GM12801 (cell line): ENCODE measurements around the gene USP44.

Experiments used
- TF ChIP-seq, protein P1 (sequence below): IDR thresholded peaks from one replicate; pipeline ENCODE4 v1.5.1; 2011; ENCODE audit warnings: control low read depth; ENCODE audit not compliant: insufficient read length; ENCODE audit errors: extremely low read depth

The USP44 gene

DNA sequence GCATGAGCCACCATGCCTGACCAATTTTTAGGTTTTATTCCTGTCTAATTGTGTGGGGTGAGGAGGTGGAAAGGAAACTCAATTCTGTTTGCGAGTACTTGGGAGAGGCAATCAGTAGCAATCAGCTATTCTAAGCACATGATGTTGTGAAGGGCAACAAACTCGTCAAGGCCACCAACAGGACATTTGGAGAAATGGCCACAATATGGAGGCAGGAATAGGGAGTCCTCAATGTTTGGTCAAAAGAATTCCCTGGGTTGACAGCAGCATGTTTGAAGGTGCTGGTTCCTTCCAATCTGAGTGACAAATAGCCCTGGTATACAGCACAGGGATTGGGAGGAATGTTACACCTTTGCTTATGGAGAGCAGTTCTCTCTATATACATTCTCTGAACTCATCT, 32.7 kb upstream of the USP44 start:
- TF ChIP-seq, protein P1, sequence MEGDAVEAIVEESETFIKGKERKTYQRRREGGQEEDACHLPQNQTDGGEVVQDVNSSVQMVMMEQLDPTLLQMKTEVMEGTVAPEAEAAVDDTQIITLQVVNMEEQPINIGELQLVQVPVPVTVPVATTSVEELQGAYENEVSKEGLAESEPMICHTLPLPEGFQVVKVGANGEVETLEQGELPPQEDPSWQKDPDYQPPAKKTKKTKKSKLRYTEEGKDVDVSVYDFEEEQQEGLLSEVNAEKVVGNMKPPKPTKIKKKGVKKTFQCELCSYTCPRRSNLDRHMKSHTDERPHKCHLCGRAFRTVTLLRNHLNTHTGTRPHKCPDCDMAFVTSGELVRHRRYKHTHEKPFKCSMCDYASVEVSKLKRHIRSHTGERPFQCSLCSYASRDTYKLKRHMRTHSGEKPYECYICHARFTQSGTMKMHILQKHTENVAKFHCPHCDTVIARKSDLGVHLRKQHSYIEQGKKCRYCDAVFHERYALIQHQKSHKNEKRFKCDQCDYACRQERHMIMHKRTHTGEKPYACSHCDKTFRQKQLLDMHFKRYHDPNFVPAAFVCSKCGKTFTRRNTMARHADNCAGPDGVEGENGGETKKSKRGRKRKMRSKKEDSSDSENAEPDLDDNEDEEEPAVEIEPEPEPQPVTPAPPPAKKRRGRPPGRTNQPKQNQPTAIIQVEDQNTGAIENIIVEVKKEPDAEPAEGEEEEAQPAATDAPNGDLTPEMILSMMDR: no peak

DNA sequence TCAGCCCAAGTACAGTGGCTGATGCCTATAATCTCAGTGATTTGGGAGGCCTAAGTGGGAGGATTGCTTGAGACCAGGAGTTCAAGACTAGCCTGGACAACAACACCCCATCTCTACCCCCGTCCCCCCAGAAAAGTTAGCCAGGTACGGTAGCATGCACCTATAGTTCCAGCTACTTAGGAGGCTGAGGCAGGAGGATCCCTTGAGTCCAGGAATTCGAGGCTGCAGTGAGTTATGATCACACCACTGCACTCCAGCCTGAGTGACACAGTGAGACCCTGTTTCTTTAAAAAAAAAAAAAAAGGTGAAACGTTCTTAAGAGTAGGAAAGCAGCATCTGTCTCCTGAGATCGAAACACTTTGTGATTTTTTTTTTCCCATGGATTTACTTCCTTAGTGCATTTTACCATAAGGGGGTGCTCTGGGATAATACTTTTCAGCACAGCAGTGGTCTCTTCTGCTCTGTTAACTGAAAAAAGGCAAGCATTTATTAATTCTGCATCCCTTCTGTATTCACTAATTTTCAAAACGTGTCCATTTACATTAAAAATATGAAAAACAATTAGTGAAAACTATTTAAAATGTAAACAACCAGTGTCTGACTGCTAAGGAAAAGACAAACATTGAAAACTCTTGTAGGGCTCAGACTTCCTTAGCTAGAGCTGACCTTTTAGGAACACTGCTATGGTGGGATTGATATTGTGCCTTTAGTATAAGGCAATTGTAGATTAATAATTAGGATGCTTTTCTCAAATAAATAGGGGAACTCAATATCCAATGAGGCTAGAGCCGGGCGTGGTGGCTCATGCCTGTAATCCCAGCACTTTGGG, 31.2 kb upstream of the USP44 start:
- TF ChIP-seq, protein P1: no peak

DNA sequence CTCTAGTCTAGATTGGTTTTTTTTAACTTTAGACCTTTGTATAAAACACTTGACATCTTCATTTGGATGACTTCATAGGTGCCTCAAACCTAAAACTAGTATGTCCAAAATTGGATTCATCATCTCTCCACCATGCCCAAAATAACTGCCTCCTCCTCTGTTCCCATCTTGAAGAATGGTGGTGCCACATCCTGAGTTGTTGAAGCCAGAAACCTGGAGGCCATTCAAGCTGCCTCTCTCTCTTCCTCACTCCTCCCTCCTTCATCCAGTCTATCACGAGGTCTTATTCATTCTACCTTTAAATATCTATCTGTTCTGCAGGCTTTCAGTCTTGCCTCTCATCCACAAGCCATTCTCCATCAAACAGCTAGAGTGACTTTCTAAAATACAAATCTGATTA, 26.5 kb upstream of the USP44 start:
- TF ChIP-seq, protein P1: no peak

DNA sequence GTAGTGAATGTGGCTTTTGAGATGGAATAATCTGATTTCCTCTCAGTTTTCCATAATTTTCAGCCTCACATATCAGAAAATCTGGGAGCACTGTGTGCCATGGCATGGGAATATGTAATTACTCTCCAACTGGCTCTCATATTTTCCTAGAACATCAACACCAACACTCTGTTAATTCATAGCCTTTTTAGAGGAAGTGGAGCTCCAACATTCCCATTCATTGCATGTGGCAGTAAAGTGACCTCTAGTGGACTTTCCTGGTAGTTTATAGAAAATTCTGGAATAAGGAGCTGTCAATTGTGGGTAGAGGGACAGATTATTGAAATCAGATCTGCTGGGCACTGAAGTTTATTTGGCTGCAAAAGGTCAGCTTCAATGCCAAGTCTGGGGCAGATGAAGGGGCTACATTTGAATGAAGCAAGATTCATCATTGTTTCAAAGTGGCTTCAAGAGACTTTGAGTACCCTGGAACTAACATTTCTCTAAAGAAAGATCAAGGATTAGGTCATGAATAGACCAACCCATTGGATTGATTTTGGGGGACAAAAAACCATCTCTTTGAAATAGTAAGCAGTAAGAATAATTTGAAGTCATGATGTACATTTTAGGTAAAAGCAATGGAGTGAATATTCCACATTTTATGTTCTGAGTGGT, 23.6 kb upstream of the USP44 start:
- TF ChIP-seq, protein P1: no peak

DNA sequence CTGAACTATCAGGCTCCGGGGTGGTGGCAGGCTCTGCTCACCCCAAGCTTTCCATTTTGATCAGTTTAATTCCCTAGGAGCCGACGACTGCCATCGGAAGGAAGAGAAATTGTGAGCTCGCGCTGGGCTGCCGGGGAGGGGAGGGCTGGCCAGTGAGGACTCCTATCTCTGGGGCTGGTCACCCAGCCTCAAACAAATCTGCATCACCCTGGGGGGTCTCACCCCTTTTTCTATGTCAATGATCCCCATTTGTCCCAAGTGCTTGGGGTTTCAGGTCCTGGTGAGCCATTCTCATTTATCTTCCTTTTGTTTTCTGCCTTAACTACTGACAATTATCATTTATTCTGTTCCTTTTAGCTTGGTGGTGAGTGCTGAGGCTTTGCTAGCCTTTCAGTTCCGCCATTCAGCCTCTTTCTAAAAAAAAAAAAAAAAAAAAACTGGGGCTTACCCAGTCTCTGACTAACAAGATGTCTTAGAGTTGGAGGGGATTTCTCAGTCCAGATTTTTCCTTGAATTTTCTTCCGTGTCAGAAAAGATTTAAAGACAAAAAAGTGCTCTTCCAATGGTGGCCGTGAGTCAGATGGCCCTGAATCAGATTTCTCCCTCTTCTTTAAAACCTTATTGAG, 22.8 kb upstream of the USP44 start:
- TF ChIP-seq, protein P1: no peak

DNA sequence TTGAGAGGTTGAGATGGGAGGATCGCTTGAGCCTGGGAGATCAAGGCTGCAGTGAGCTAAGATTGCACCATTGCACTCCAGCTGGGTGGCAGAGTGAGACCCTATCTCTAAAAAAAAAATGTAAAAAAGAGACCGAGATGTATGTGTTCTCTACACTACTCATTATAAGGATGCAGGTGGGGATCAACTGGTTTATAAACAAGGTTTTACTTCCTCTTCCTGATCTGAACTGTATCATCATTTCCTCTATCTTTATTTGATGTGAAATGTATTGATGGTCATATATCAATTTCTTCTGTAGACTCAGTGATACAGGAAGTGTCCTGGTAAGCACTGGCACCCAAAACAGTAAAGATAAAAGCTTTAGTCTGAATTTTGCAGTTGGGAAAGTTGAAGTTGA, 20.1 kb upstream of the USP44 start:
- TF ChIP-seq, protein P1: no peak

DNA sequence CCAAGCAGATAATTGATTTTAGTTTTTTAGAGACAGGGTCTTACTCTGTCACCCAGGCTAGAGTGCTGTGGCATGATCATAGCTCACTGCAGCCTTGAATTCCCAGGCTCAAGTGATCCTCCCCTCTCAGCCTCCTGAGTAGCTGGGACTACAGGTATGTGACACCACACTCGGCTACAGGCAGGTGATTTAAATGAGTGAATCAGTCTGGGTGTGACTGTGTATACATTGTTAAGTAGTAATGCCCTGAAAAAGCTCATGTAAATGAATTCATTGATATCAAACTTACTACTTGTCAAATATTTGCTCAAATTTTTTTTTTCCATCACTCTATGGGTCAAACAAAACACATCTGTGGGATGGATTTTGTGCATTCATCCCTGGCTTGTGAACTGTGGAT, 6.3 kb upstream of the USP44 start:
- TF ChIP-seq, protein P1: no peak
